ENCODE measurements around the gene MAPK6.

MAPK6 gene

DNA sequence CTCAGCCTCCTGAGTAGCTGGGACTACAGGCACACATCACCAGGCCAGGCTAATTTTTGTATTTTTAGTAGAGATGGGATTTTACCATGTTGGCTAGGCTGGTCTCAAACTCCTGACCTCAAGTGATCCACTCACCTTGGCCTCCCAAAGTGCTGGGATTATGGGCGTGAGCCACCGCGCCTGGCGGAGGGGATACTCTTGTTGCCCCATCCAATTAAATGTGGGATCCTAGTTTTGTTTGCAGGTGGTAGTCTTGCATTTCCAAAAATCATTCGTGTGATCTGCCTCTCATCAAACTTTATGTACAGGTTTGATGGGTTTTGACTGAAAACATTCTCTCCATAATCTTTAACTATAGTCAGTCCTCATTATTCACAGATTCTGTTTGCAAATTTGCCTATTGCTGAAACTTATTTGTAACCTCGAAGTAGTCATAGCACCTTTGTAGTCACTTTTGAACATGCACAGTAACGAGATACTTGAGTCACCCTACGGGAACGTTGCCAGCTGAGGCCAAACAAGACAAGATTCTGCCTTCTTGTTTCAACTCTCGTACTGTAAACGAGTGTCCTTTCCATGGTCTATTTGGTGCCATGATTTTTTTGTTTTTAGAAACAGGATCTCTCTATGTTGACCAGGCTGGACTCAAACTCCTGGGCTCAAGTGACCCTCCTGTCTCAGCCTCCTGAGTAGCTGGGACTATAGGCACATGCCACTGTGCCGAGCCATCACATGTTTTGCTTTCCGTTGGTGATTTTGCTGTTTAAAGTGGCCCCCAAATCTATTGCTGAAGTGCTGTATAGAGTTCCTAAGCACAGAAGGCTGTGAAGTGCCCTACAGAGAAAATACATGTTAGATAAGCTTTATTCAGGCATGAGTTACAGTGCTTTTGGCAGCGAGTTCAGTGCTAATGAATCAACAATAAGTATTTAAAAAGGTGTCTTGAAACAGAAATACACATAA is 8.1 kb upstream of the MAPK6 start:
- DNase-seq (ENCODE audit: low spot score), result no peak
- in situ Hi-C loops (cut with MboI; ENCODE audit: low pct_unique_long_range_greater_than_20kb, low sequenced_read_pairs, unreplicated experiment), result no loop called here
- no peak for TF ChIP-seq CTCF (IDR thresholded peaks at IDR 0.05; ENCODE audit: extremely low read depth, insufficient read depth, missing control alignments)

DNA sequence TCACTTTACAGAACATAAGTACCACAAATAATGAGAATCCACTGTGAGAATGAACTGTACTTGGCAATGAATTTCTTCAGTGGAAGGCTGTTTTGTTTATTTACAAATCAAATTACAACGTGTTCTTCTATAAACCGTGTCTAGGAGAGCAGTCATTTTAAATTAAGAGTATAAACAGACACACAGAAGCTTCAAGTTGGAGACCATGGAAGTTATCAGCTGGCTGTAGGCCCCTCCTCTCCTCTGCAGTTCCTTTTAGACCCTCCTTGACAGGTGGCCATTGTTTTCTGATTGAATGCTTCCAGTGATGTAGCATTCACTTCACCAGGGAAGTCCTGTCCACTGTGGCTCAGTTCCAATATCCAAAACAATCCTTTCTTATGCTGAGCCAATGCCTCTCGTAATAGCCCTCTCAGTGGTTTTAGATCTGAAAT is 7.3 kb upstream of the MAPK6 start:
- no peak for DNase-seq (ENCODE audit: low spot score)
- in situ Hi-C loops (cut with MboI; ENCODE audit: low pct_unique_long_range_greater_than_20kb, low sequenced_read_pairs, unreplicated experiment), result no loop called here
- no peak for TF ChIP-seq CTCF (IDR thresholded peaks at IDR 0.05; ENCODE audit: extremely low read depth, insufficient read depth, missing control alignments)

- no peak for DNase-seq (ENCODE audit: low spot score)
- TF ChIP-seq CTCF (IDR thresholded peaks at IDR 0.05; ENCODE audit: extremely low read depth, insufficient read depth, missing control alignments), result no peak
- in situ Hi-C loops (cut with MboI; ENCODE audit: low pct_unique_long_range_greater_than_20kb, low sequenced_read_pairs, unreplicated experiment), result no loop called here
These were observed 6.8 kb upstream of the MAPK6 start for GRCh38 chr15:52012210-52012609.

DNA sequence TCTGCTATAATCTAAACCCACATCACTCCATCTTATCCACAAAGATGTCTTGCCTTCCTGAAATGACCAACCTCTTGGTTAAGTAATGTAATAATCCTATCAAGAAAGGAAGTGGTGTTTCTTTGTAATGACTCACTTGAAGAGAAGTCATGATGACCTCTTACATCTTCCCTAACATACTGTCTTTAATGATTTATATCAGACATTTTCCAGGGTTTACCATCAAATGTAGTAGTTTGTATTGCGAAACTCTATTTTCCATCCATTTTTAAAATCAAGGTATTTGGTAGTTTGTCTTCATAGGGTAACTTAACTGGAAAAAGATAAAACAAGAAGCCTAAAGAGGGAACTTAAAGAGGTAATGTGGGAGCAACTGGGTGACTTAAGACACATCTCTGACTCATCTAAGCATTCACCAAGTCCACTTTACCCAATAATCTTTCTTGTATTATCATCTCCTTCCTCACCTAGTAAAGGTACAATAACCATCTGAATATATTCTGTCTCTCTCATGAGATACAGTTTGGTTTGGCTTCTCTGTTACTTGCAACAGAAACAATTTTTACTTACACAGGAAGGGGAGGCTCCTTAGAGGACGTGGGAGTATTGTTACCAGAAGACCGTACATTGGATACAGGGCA is 5.7 kb upstream of the MAPK6 start:
- in situ Hi-C loops (cut with MboI; ENCODE audit: low pct_unique_long_range_greater_than_20kb, low sequenced_read_pairs, unreplicated experiment), result no loop called here
- peak; percentile 64 for DNase-seq (ENCODE audit: low spot score)
- no peak for TF ChIP-seq CTCF (IDR thresholded peaks at IDR 0.05; ENCODE audit: extremely low read depth, insufficient read depth, missing control alignments)

GRCh38 chr15:52014616-52015015 is 4.4 kb upstream of the MAPK6 start:
- DNase-seq (ENCODE audit: low spot score), result no peak
- in situ Hi-C loops (cut with MboI; ENCODE audit: low pct_unique_long_range_greater_than_20kb, low sequenced_read_pairs, unreplicated experiment), result no loop called here
- TF ChIP-seq CTCF (IDR thresholded peaks at IDR 0.05; ENCODE audit: extremely low read depth, insufficient read depth, missing control alignments), result no peak

GRCh38 chr15:52016316-52016715 is 2.7 kb upstream of the MAPK6 start:
- TF ChIP-seq CTCF (IDR thresholded peaks at IDR 0.05; ENCODE audit: extremely low read depth, insufficient read depth, missing control alignments), result no peak
- in situ Hi-C loops (cut with MboI; ENCODE audit: low pct_unique_long_range_greater_than_20kb, low sequenced_read_pairs, unreplicated experiment), result no loop called here
- DNase-seq (ENCODE audit: low spot score), result no peak

Data from GM13977 (cell line).